Measurements from ENCODE around the gene PAK4. TPM values are rescaled to one million over a fixed set of nuclear protein-coding genes. Genes with fewer than 3 reads are reported as not detected.

The PAK4 gene
- total and polyA plus RNA-seq, 2 of the 13 experiments (the other 11 are each of a cell fraction or from before 2014, with no cell fraction given), result 9.5 to 17.8 TPM

DNA sequence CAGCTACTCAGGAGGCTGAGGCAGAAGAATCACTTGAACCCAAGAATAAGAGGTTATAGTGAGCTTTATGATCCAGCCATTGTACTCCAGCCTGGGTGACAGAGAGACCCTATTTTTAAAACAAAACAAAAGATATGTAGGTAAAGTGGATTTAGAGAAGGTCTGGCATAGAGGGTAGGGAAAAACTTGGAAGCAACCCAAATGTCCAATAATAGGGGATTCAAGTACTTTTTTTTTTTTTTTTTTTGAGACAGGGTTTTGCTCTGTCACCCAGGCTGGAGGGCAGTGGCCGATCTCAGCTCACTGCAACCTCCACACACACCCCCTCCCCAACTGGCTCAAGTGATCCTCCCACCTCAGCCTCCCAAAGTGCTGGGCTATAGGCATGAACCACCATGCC is 5.8 kb upstream of the PAK4 start:
- in situ Hi-C loops (cut with HindIII; ENCODE audit: extremely low pct_ligation_motif_present, low pct_unique_long_range_greater_than_20kb) (loop anchor here (5.0 kb wide), 2 partner anchors 62 to 207 kb away; no protein-coding TSS in a partner anchor), intact Hi-C loops (cut with micrococcal nuclease; ENCODE audit: unreplicated experiment) (loop anchor here (5.0 kb wide), 2 partner anchors 37 to 292 kb away; partner anchors contain the start of gene PLEKHG2)
- Histone ChIP-seq H3K27me3 (ENCODE audit: control insufficient read depth in 1 of 2, insufficient read depth in 2 of 2, low read length in 2 of 2) (no peaks in the 10 kb centered on the region; a peak in 1 of 5 replicates), H3K79me2 (ENCODE audit: insufficient read depth, low read length) (no peaks in the 10 kb centered on the region), H3K9ac (ENCODE audit: insufficient read depth, low read depth, low read length) (no peak overlapping the region), H3K36me3 (replicated peaks in 1 of 2; ENCODE audit: control insufficient read depth in 1 of 2, insufficient read depth in 2 of 2, low read length in 2 of 2) (no peaks in the 10 kb centered on the region), H3K4me2 (ENCODE audit: low read depth, low read length) (no peak overlapping the region), H4K20me1 (ENCODE audit: insufficient read depth, low read length) (no peaks in the 10 kb centered on the region), H3K27ac (ENCODE audit: extremely low read length, insufficient read depth, low read length) (no peak overlapping the region), H3K9me3 (ENCODE audit: low read length) (no peaks in the 10 kb centered on the region), H2AFZ (ENCODE audit: low read length) (no peak overlapping the region), H3K4me1 (ENCODE audit: insufficient read depth, low read length) (peaks cover 27% of the 10 kb centered on the region), H3K4me3 (replicated peaks in 1 of 3; ENCODE audit: insufficient read depth in 1 of 3, low read depth in 2 of 3, low read length in 3 of 3) (no peak overlapping the region)
- BruUV-seq (replicated peaks), result no TSS peak
- no peak for FAIRE-seq
- ATAC-seq, result no peak
- DNase-seq (ENCODE audit: low spot score), result no peak
- ChIA-PET CTCF (ENCODE audit: low intra/inter-chr PET ratio, low total read pairs) (no interaction called here), POLR2A (interaction anchor here (0.5 kb wide), 1 partner anchor 273 kb away, joined by 3 read pairs; no protein-coding TSS in a partner anchor)
- TF ChIP-seq ZNF224 (CRISPR knock-in tag; IDR thresholded peaks at IDR 0.05) (no peak), ARNT (IDR thresholded peaks at IDR 0.05) (no peak), ZKSCAN5 (CRISPR knock-in tag; IDR thresholded peaks at IDR 0.05) (no peak), NONO (IDR thresholded peaks at IDR 0.05) (no peak), NONO (CRISPR knock-in tag; conservative IDR thresholded peaks at IDR 0.05) (no peak), RBAK (CRISPR knock-in tag; IDR thresholded peaks at IDR 0.05) (no peak), HNF4G (IDR thresholded peaks at IDR 0.05; ENCODE audit: borderline replicate concordance, low read depth, low read length) (no peak), HNF4G (CRISPR knock-in tag; IDR thresholded peaks at IDR 0.05; ENCODE audit: borderline replicate concordance, low read depth) (no peak), MAZ (IDR thresholded peaks at IDR 0.05; ENCODE audit: borderline replicate concordance, low read depth, low read length) (no peak), MAZ (CRISPR knock-in tag; IDR thresholded peaks at IDR 0.05; ENCODE audit: low read depth) (no peak), ATF7-NPFF (CRISPR knock-in tag; IDR thresholded peaks at IDR 0.05; ENCODE audit: low read depth) (no peak), ZBTB3 (CRISPR knock-in tag; IDR thresholded peaks at IDR 0.05; ENCODE audit: borderline replicate concordance, low read depth) (no peak), NFYB (CRISPR knock-in tag; IDR thresholded peaks at IDR 0.05) (no peak), ARID4A (CRISPR knock-in tag; IDR thresholded peaks at IDR 0.05; ENCODE audit: borderline replicate concordance) (no peak), NCOR1 (IDR thresholded peaks at IDR 0.05; ENCODE audit: borderline replicate concordance, low read length) (no peak), ZNF234 (CRISPR knock-in tag; conservative IDR thresholded peaks at IDR 0.05) (no peak), ISL2 (CRISPR knock-in tag; IDR thresholded peaks at IDR 0.05) (no peak), ZNF615 (CRISPR knock-in tag; IDR thresholded peaks at IDR 0.05; ENCODE audit: borderline replicate concordance) (no peak), NFE2L1 (CRISPR knock-in tag; IDR thresholded peaks at IDR 0.05; ENCODE audit: borderline replicate concordance) (no peak), ZBTB21 (CRISPR knock-in tag; IDR thresholded peaks at IDR 0.05) (no peak), HIVEP1 (CRISPR knock-in tag; IDR thresholded peaks at IDR 0.05) (no peak)
- TF ChIP-seq, protein P1, sequence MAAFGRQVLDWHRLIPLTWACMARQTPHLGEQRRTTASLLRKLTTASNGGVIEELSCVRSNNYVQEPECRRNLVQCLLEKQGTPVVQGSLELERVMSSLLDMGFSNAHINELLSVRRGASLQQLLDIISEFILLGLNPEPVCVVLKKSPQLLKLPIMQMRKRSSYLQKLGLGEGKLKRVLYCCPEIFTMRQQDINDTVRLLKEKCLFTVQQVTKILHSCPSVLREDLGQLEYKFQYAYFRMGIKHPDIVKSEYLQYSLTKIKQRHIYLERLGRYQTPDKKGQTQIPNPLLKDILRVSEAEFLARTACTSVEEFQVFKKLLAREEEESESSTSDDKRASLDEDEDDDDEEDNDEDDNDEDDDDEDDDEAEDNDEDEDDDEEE (CRISPR knock-in tag; IDR thresholded peaks at IDR 0.05), result no peak
- WGBS (ENCODE audit: low lambda C conversion rate), result 50% methylated on average over 1 of the region's 1 CpG

Data from HepG2 (cell line).